PC-3 (cell line): ENCODE measurements around the gene TCP10L. TPM values are rescaled to one million over a fixed set of nuclear protein-coding genes. Genes with fewer than 3 reads are reported as not detected.
A peak's percentile ranks its signal among the peaks of the same experiment; 100 is the strongest.

Experiments
- ATAC-seq: fragments of 200-7000 bp; cut with Tn5 transposase; 2 replicates; pipeline ENCODE4 v1.9.1; 2020; ENCODE audit warnings: mild to moderate bottlenecking, moderate library complexity
- BruUV-seq: library from RNA; stranded (reverse); fragments of 400-500 nt; replicated peaks from 2 replicates; lab custom pipeline; 2021; lab: Mats Ljungman, UMichigan
- CTCF ChIA-PET: fragments of 300-600 bp; sonication (Branson Sonifier 250); formaldehyde crosslinking; loops from one replicate; lab custom pipeline; 2022; ENCODE audit warnings: antibody characterized with exemption; lab: Charles Lee
- POLR2A ChIA-PET: fragments of 300-600 bp; sonication (Branson Sonifier 250); formaldehyde crosslinking; loops from one replicate; lab custom pipeline; 2022; ENCODE audit warnings: antibody characterized with exemption; ENCODE audit not compliant: unreplicated experiment; lab: Charles Lee
- DNase-seq: peaks from one replicate; pipeline ENCODE4 v3.0.0-alpha.2; 2015
- H2AFZ ChIP-seq: fragments of 300-600 bp; sonication (generic); 2 replicates; pipeline ENCODE4 v1.6.0; 2016; ENCODE audit warnings: antibody characterized with exemption, low read length
- H3F3A ChIP-seq: fragments of 300-600 bp; sonication (generic); one replicate; pipeline ENCODE4 v1.6.0; 2017; ENCODE audit warnings: antibody characterized with exemption, low read length, control low read depth, mild to moderate bottlenecking; ENCODE audit not compliant: unreplicated experiment
- H3K27ac ChIP-seq: fragments of 300-600 bp; sonication (generic); 2 replicates; pipeline ENCODE4 v1.5.1; 2016; ENCODE audit warnings: mild to moderate bottlenecking, low read length
- H3K27me3 ChIP-seq: fragments of 300-600 bp; sonication (generic); 2 replicates; pipeline ENCODE4 v1.6.1; 2016; ENCODE audit warnings: low read length, mixed read lengths
- H3K36me3 ChIP-seq: fragments of 300-600 bp; sonication (generic); 2 replicates; pipeline ENCODE4 v1.6.1; 2016; ENCODE audit warnings: low read depth, mixed run types, low read length, mixed read lengths
- H3K4me1 ChIP-seq: fragments of 300-600 bp; sonication (generic); 2 replicates; pipeline ENCODE4 v1.5.1; 2016; ENCODE audit warnings: low read length; ENCODE audit not compliant: insufficient read depth
- H3K4me2 ChIP-seq: fragments of 300-600 bp; sonication (generic); 2 replicates; pipeline ENCODE4 v1.6.0; 2016; ENCODE audit warnings: low read length
- H3K4me3 ChIP-seq: fragments of 300-600 bp; sonication (generic); 2 replicates; pipeline ENCODE4 v1.5.1; 2016; ENCODE audit warnings: mild to moderate bottlenecking, low read length, mixed read lengths
- H3K79me2 ChIP-seq: fragments of 300-600 bp; sonication (generic); 2 replicates; pipeline ENCODE4 v1.6.1; 2017; ENCODE audit warnings: low read length, mixed read lengths
- H3K9ac ChIP-seq: fragments of 300-600 bp; sonication (generic); 2 replicates; pipeline ENCODE4 v1.6.0; 2016; ENCODE audit warnings: mild to moderate bottlenecking, low read length
- H3K9me2 ChIP-seq: fragments of 300-600 bp; sonication (generic); replicated peaks from 2 replicates; pipeline ENCODE4 v1.6.1; 2016; ENCODE audit warnings: mixed run types, low read length, mixed read lengths
- H3K9me3 ChIP-seq: fragments of 300-600 bp; sonication (generic); 2 replicates; pipeline ENCODE4 v1.6.1; 2016; ENCODE audit warnings: low read length, mixed read lengths
- H4K20me1 ChIP-seq: fragments of 300-600 bp; sonication (generic); 2 replicates; pipeline ENCODE4 v1.6.1; 2016; ENCODE audit warnings: low read length, mixed read lengths
- CTCF ChIP-seq: fragments of 300-600 bp; sonication (generic); conservative IDR thresholded peaks from 2 replicates; pipeline ENCODE4 v1.5.1; 2017; ENCODE audit warnings: antibody characterized with exemption, low read depth, mild to moderate bottlenecking, low read length
- EZH2 ChIP-seq: fragments of 300-600 bp; sonication (generic); IDR thresholded peaks from one replicate; pipeline ENCODE4 v1.6.1; 2017; ENCODE audit warnings: antibody characterized with exemption, mild to moderate bottlenecking, low read length; ENCODE audit not compliant: unreplicated experiment
- EZH2phosphoT487 ChIP-seq: fragments of 300-600 bp; sonication (generic); IDR thresholded peaks from 2 replicates; pipeline ENCODE4 v1.6.1; 2018; ENCODE audit warnings: mild to moderate bottlenecking, antibody characterized with exemption, low read length, borderline replicate concordance
- intact Hi-C: fragments of 100-400 bp; cut with micrococcal nuclease; formaldehyde crosslinking; loops from 2 replicates; pipeline ENCODE4 v1.9.0; 2023
- total RNA-seq: library from RNA; depleted of rRNA; stranded (reverse); fragments of >200 nt; gene quantifications from 2 replicates; pipeline ENCODE4 v1.2.3, GENCODE V29; 2014

The TCP10L gene
- total RNA-seq, 1 experiment from 2014 or later = 2.1 TPM

GRCh38 chr21:32599091-32599490 lies 13.8 kb upstream of the TCP10L start:
- Histone ChIP-seq H3K4me2 (no peak overlapping the region), H3K9me2 (no peaks in the 10 kb centered on the region), H4K20me1 (no peaks in the 10 kb centered on the region), H2AFZ (no peak overlapping the region), H3K27me3 (no peaks in the 10 kb centered on the region), H3K9ac (no peak overlapping the region), H3K4me3 (no peak overlapping the region), H3K79me2 (no peaks in the 10 kb centered on the region), H3K4me1 (peaks cover 12% of the 10 kb centered on the region), H3K36me3 (peaks cover 25% of the 10 kb centered on the region), H3K9me3 (no peaks in the 10 kb centered on the region), H3F3A (no peaks in the 10 kb centered on the region), H3K27ac (no peak overlapping the region)
- ChIA-PET CTCF (interaction anchor here (1.4 kb wide), 1 partner anchor 196 kb away, joined by 3 read pairs; no protein-coding TSS in a partner anchor), POLR2A (interaction anchor here (0.6 kb wide), 2 partner anchors 104 to 172 kb away, joined by 3 to 5 read pairs; partner anchors contain the start of gene PAXBP1)
- TF ChIP-seq EZH2 (no peak), CTCF (no peak), EZH2phosphoT487 (no peak)
- DNase-seq (no peak), ATAC-seq (no peak)
- intact Hi-C loops = loop anchor here (5.0 kb wide), 1 partner anchor 102 kb away; no protein-coding TSS in a partner anchor
- BruUV-seq = no TSS peak

GRCh38 chr21:32597205-32597604 lies 11.9 kb upstream of the TCP10L start:
- ChIA-PET CTCF (no interaction called here), POLR2A (interaction anchor here (0.6 kb wide), 1 partner anchor 1095 kb away, joined by 3 read pairs; no protein-coding TSS in a partner anchor)
- Histone ChIP-seq H3K9ac (peak overlapping the region; percentile 31; the same call in 1 of the 2 replicates), H3K36me3 (peaks cover 12% of the 10 kb centered on the region; the same call in 1 of the 2 replicates), H3F3A (no peaks in the 10 kb centered on the region), H2AFZ (no peak overlapping the region), H4K20me1 (no peaks in the 10 kb centered on the region), H3K27me3 (no peaks in the 10 kb centered on the region), H3K9me2 (no peaks in the 10 kb centered on the region), H3K4me3 (no peak overlapping the region), H3K4me2 (0 out of 2 replicates have a peak overlapping the region, but pooled peaks have one; percentile 5), H3K9me3 (no peaks in the 10 kb centered on the region), H3K4me1 (peaks cover 12% of the 10 kb centered on the region), H3K79me2 (no peaks in the 10 kb centered on the region), H3K27ac (peak overlapping the region; percentile 80)
- TF ChIP-seq EZH2phosphoT487 (no peak), EZH2 (no peak), CTCF (no peak)
- DNase-seq (peak; percentile 98), ATAC-seq (peak; percentile 95)
- no TSS peak for BruUV-seq
- intact Hi-C loops = loop anchor here (1.0 to 5.0 kb wide), 2 partner anchors 100 to 183 kb away; no protein-coding TSS in a partner anchor

- Histone ChIP-seq H4K20me1 (no peaks in the 10 kb centered on the region), H3K9ac (no peak overlapping the region), H3F3A (no peaks in the 10 kb centered on the region), H3K36me3 (peaks cover 5% of the 10 kb centered on the region; the same call in 1 of the 2 replicates), H3K4me3 (no peak overlapping the region), H3K27me3 (no peaks in the 10 kb centered on the region), H2AFZ (no peak overlapping the region), H3K27ac (no peak overlapping the region), H3K4me2 (no peak overlapping the region), H3K9me2 (no peaks in the 10 kb centered on the region), H3K79me2 (no peaks in the 10 kb centered on the region), H3K4me1 (peaks cover 12% of the 10 kb centered on the region), H3K9me3 (no peaks in the 10 kb centered on the region)
- no TSS peak for BruUV-seq
- ATAC-seq (no peak), DNase-seq (no peak)
- TF ChIP-seq EZH2 = no peak
- TF ChIP-seq CTCF = no peak
- TF ChIP-seq EZH2phosphoT487 = no peak
- POLR2A ChIA-PET = no interaction called here
- intact Hi-C loops = loop anchor here (5.0 kb wide), 1 partner anchor 98 kb away; no protein-coding TSS in a partner anchor
- CTCF ChIA-PET = interaction anchor here (0.7 kb wide), 1 partner anchor 181 kb away, joined by 3 read pairs; no protein-coding TSS in a partner anchor
Measured at GRCh38 chr21:32595431-32595830, 10.1 kb upstream of the TCP10L start.
